Parathyroid adenoma (tissue), 2 donors: ENCODE data around the gene CACNB2.
"Not testable (repeated sequence)": the region's sequence is repeated elsewhere in the genome, so short reads cannot be mapped to it uniquely, and the experiment has no call there.

Source experiments
- H2AFZ ChIP-seq: fragments of 300-600 bp; sonication (generic); one replicate; pipeline ENCODE4 v1.7.0; 2017; ENCODE audit warnings: antibody characterized with exemption, mild to moderate bottlenecking
- H3K27ac ChIP-seq: fragments of 300-600 bp; sonication (generic); one replicate; pipeline ENCODE4 v1.7.0; 2017
- H3K27me3 ChIP-seq: fragments of 300-600 bp; sonication (generic); one replicate; pipeline ENCODE4 v1.7.0; 2017; ENCODE audit warnings: low read length; ENCODE audit not compliant: control insufficient read depth, insufficient read depth
- H3K36me3 ChIP-seq: fragments of 300-600 bp; sonication (generic); one replicate; pipeline ENCODE4 v1.7.0; 2017; ENCODE audit warnings: low read length; ENCODE audit not compliant: control insufficient read depth, insufficient read depth
- H3K4me1 ChIP-seq: fragments of 300-600 bp; sonication (generic); one replicate; pipeline ENCODE4 v1.7.0; 2017; ENCODE audit warnings: control low read depth
- H3K4me2 ChIP-seq: fragments of 300-600 bp; sonication (generic); one replicate; pipeline ENCODE4 v1.7.0; 2017; ENCODE audit warnings: low read length
- H3K4me3 ChIP-seq: fragments of 300-600 bp; sonication (generic); one replicate; pipeline ENCODE4 v1.7.0; 2017; ENCODE audit warnings: low read depth, low read length
- H3K79me2 ChIP-seq: fragments of 300-600 bp; sonication (generic); one replicate; pipeline ENCODE4 v1.7.0; 2017; ENCODE audit warnings: control low read depth
- H3K9ac ChIP-seq: fragments of 300-600 bp; sonication (generic); one replicate; pipeline ENCODE4 v1.7.0; 2017; ENCODE audit warnings: mild to moderate bottlenecking
- H3K9me3 ChIP-seq: fragments of 300-600 bp; sonication (generic); one replicate; pipeline ENCODE4 v1.7.0; 2017; ENCODE audit warnings: low read length; ENCODE audit not compliant: control insufficient read depth
- CTCF ChIP-seq: fragments of 300-600 bp; sonication (generic); IDR thresholded peaks from one replicate; pipeline ENCODE4 v1.7.0; 2017; ENCODE audit warnings: antibody characterized with exemption, mild to moderate bottlenecking
- donor health status: primary hyperparathyroidism.

The CACNB2 gene

GRCh38 chr10:18436902-18437301 is 296.7 kb downstream of the CACNB2 start:
- H3K27me3 ChIP-seq: no peaks in the 10 kb centered on the region
- H3K9ac ChIP-seq: no peak overlapping the region
- H3K79me2 ChIP-seq: no peaks in the 10 kb centered on the region
- no peak overlapping the region for H2AFZ ChIP-seq
- TF ChIP-seq CTCF: no peak
- no peaks in the 10 kb centered on the region for H3K9me3 ChIP-seq
- H3K4me2 ChIP-seq: no peak overlapping the region
- H3K4me3 ChIP-seq: no peak overlapping the region
- H3K27ac ChIP-seq: no peak overlapping the region
- no peaks in the 10 kb centered on the region for H3K4me1 ChIP-seq
- H3K36me3 ChIP-seq: no peaks in the 10 kb centered on the region

DNA sequence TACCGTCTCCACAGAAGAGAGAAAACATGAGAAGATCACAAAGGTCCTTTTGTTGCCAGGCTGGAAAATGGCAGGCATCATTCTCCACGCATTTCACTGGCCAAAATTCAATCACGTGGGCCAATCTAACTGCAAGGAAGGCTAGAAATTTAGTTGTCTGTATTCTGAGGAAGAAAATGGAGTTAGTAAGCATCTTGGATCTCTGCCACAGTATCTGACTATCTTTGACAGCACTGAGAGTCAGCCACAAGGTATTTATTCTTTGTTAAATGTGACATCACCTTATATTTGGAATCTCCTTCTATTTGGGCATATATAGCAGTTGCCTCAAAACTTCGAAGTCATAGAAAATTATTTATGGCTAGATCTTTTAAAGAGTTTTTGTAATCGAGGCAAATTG is 297.3 kb downstream of the CACNB2 start:
- no peak overlapping the region for H3K9ac ChIP-seq
- H3K4me2 ChIP-seq: no peak overlapping the region
- no peaks in the 10 kb centered on the region for H3K79me2 ChIP-seq
- no peak for TF ChIP-seq CTCF
- no peak overlapping the region for H3K4me3 ChIP-seq
- H3K9me3 ChIP-seq: no peaks in the 10 kb centered on the region
- no peaks in the 10 kb centered on the region for H3K4me1 ChIP-seq
- H3K27me3 ChIP-seq: no peaks in the 10 kb centered on the region
- H3K36me3 ChIP-seq: no peaks in the 10 kb centered on the region
- no peak overlapping the region for H3K27ac ChIP-seq
- H2AFZ ChIP-seq: no peak overlapping the region

GRCh38 chr10:18438361-18439126 is 298.3 kb downstream of the CACNB2 start:
- no peak overlapping the region for H3K4me2 ChIP-seq
- H3K27ac ChIP-seq: no peak overlapping the region
- H3K27me3 ChIP-seq: no peaks in the 10 kb centered on the region
- H3K4me3 ChIP-seq: no peak overlapping the region
- H3K79me2 ChIP-seq: no peaks in the 10 kb centered on the region
- no peaks in the 10 kb centered on the region for H3K4me1 ChIP-seq
- no peak overlapping the region for H3K9ac ChIP-seq
- no peak for TF ChIP-seq CTCF
- H3K9me3 ChIP-seq: no peaks in the 10 kb centered on the region
- no peaks in the 10 kb centered on the region for H3K36me3 ChIP-seq
- H2AFZ ChIP-seq: no peak overlapping the region

- no peak for TF ChIP-seq CTCF
- H3K79me2 ChIP-seq: no peaks in the 10 kb centered on the region
- H3K27me3 ChIP-seq: no peaks in the 10 kb centered on the region
- no peak overlapping the region for H3K4me2 ChIP-seq
- no peaks in the 10 kb centered on the region for H3K36me3 ChIP-seq
- H3K4me3 ChIP-seq: no peak overlapping the region
- H3K9me3 ChIP-seq: no peaks in the 10 kb centered on the region
- H3K9ac ChIP-seq: no peak overlapping the region
- H3K27ac ChIP-seq: no peak overlapping the region
- H2AFZ ChIP-seq: no peak overlapping the region
- H3K4me1 ChIP-seq: no peaks in the 10 kb centered on the region
Measured at GRCh38 chr10:18439601-18440000, 299.4 kb downstream of the CACNB2 start.

- not testable (repeated sequence) for H3K4me3 ChIP-seq, H3K9me3 ChIP-seq, H3K9ac ChIP-seq, H3K79me2 ChIP-seq, H3K27me3 ChIP-seq, H2AFZ ChIP-seq, H3K36me3 ChIP-seq, H3K4me2 ChIP-seq, H3K4me1 ChIP-seq, H3K27ac ChIP-seq
Measured at GRCh38 chr10:18445635-18446034, 305.4 kb downstream of the CACNB2 start.
